AG09309 (cell line): ENCODE results near the gene LPCAT2.
A peak's percentile ranks its signal among the peaks of the same experiment; 100 is the strongest.

Experiments used
- DNase-seq: peaks from one replicate; pipeline ENCODE4 v3.0.0-alpha.2; 2010; ENCODE audit warnings: low read depth
- H3K4me3 ChIP-seq: 2 replicates; pipeline ENCODE4 v1.5.1; 2011; ENCODE audit warnings: mild to moderate bottlenecking, low read depth, low read length, moderate library complexity; ENCODE audit not compliant: control insufficient read depth
- TF ChIP-seq, protein P1 (sequence below): IDR thresholded peaks from 2 replicates; pipeline ENCODE4 v1.5.1; 2011; ENCODE audit warnings: mild to moderate bottlenecking, low read depth, low read length, inconsistent platforms; ENCODE audit not compliant: insufficient read depth, control insufficient read depth; ENCODE audit errors: missing control alignments

Gene LPCAT2

DNA sequence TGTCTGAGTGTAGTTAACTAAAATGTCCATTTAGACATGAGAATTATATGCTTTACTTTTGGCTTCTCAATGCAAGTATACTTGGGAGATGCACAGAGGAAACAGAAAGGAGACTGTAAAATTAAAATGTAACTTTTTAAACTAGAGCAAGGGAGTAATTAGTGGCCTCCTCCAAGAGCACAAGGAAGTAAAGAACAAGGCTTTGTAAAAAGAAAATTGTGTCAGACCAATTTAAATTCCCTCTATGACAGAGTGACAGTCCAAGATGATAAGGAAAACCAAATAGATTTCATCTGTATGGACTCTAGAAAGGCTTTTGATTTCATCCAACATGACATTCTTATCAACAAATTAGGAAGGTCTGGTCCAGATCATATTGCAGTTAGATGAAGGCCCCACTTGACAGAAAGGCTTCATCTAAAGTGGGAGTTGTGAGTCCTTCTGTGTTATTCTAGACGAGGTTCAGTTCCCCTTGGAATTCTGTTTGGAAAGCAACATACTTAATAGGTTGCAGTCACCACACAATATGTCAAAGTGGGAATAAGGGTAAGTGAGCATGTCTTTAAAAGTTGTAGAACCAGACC is 51.2 kb downstream of the LPCAT2 start:
- TF ChIP-seq, protein P1, sequence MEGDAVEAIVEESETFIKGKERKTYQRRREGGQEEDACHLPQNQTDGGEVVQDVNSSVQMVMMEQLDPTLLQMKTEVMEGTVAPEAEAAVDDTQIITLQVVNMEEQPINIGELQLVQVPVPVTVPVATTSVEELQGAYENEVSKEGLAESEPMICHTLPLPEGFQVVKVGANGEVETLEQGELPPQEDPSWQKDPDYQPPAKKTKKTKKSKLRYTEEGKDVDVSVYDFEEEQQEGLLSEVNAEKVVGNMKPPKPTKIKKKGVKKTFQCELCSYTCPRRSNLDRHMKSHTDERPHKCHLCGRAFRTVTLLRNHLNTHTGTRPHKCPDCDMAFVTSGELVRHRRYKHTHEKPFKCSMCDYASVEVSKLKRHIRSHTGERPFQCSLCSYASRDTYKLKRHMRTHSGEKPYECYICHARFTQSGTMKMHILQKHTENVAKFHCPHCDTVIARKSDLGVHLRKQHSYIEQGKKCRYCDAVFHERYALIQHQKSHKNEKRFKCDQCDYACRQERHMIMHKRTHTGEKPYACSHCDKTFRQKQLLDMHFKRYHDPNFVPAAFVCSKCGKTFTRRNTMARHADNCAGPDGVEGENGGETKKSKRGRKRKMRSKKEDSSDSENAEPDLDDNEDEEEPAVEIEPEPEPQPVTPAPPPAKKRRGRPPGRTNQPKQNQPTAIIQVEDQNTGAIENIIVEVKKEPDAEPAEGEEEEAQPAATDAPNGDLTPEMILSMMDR, result no peak
- no peak for DNase-seq
- no peak overlapping the region for H3K4me3 ChIP-seq

DNA sequence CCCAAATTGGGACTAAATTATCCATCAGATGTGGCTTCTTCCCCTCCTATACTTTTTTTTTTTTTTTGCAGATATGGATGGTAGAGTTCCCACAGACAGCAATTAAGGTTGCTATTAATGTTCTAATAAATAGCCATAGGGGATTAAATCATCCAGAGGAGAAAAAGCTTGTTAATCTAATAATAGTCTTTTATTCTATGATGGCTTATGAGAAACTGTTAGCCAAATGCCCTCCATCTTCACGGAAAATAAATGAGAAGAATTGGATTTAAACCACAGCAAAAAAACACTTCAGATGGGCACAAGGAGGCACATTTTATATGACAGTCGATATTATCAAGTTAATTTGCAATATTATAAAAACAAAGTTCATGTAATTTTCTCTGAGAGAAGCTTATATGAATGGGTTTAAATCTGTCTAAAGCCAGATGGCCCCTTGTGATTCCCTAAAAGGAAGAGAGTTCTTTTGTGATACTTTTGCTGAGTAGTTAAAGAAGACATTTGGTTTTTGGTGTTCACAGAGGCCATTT is 52.5 kb downstream of the LPCAT2 start:
- H3K4me3 ChIP-seq, result no peak overlapping the region
- TF ChIP-seq, protein P1, result no peak
- DNase-seq, result no peak

DNA sequence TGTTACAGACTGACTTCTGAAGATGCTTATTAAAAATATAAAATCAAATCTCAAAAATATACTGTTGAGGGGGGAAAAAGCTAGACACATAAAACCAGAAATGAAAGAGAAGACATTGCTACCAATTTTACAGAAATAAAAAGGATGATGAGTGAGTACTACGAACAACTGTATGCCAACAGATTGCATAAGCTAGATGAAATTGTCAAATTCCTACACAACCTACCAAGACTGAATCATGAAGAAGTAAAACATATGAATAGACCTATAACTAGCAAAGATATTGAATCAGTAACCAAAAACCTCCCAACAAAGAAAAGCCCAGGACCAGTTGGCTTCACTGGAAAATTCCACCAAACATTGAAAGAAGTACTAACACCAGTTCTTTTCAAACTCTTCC is 54.1 kb downstream of the LPCAT2 start:
- TF ChIP-seq, protein P1, result no peak
- DNase-seq, result peak; percentile 21
- H3K4me3 ChIP-seq, result no peak overlapping the region

DNA sequence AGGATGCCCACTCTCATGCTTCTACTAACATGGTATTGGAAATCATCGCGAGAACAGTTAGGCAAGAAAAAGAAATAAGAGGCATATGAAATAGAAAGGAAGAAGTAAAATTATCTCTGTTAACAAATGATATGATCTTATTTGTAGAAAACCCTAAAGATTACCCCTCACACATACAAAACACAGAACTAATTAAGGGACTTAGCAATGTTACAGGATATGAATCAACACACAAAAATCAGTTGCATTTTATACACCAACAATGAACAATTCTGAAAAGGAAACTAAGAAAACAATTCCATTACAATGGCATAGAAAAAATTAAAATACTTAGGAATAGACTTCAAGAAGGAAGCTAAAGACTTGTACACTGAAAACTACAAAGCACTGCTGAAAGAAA is 54.9 kb downstream of the LPCAT2 start:
- TF ChIP-seq, protein P1, result no peak
- H3K4me3 ChIP-seq, result no peak overlapping the region
- DNase-seq, result no peak

DNA sequence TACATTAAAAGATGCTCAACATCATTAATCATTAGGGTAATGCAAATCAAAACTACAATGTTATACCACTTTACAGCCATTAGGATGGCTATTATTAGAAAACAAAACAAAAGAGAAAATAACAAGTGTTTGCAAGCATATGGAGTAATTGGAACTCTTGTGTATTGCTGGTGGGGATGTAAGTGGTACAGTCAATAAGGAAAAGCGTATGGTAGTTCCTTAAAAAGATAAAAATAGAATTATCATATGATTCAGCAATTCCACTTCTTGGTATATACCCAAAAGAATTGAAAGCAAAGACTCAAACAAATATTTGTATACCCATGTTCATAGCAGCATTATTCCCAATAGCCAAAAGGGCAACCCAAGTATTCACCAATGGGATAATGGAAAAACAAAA is 56.2 kb downstream of the LPCAT2 start:
- no peak overlapping the region for H3K4me3 ChIP-seq
- TF ChIP-seq, protein P1, result no peak
- DNase-seq, result no peak

DNA sequence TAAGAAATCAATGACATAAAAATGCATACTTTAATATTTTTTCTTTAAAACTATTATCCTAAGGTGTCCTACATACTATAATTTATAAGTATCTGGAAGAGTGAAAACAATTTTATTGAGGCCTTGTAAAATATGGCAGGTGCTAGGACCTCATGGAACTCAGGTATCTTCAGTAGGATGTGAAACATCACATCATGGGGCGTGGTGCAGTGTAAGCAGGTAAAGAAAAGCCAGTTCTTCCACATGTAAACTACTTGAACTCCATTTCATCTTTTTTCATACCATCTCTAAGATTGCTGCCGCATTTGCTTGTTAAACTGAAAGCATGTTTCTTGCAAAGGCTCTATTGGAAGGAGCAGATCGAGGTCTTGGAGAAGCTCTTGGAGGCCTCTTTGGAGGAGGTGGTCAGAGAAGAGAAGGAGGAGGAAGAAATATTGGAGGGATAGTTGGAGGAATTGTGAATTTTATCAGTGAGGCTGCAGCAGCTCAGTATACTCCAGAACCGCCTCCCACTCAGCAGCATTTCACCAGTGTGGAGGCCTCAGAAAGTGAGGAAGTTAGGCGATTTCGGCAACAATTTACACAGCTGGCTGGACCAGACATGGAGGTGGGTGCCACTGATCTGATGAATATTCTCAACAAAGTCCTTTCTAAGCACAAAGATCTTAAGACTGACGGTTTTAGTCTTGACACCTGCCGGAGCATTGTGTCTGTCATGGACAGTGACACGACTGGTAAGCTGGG is 57.7 kb downstream of the LPCAT2 start, which contains the start of gene CAPNS2:
Gene CAPNS2 (plus strand): TSS at position 253 of the 744 bp plus-strand sequence. CDS start 73 bp downstream, at position 326.
- H3K4me3 ChIP-seq, result no peak within 1 kb of the TSS
- no peak for DNase-seq
- TF ChIP-seq, protein P1, result no peak
